AG10803 (cell line): Measurements from ENCODE around the gene SUMF1.
A peak's percentile ranks its signal among the peaks of the same experiment; 100 is the strongest.

Experiments
- DNase-seq: peaks from one replicate; pipeline ENCODE4 v3.0.0; 2010; ENCODE audit warnings: low read depth
- H3K4me3 ChIP-seq: 2 replicates; pipeline ENCODE4 v1.5.1; 2011; ENCODE audit warnings: mild to moderate bottlenecking, low read length, control low read depth
- CTCF ChIP-seq: conservative IDR thresholded peaks from 2 replicates; pipeline ENCODE4 v1.5.1; 2011; ENCODE audit warnings: mild to moderate bottlenecking, low read length, control low read depth, inconsistent platforms

SUMF1 gene

GRCh38 chr3:4320096-4320911 is 146.8 kb downstream of the SUMF1 start:
- no peak for TF ChIP-seq CTCF
- DNase-seq: peak; percentile 16
- H3K4me3 ChIP-seq: no peak overlapping the region

- no peak overlapping the region for H3K4me3 ChIP-seq
- no peak for DNase-seq
- TF ChIP-seq CTCF: peak; percentile 40
Measured at GRCh38 chr3:4314688-4315087, 152.4 kb downstream of the SUMF1 start.

GRCh38 chr3:4313606-4314293 is 153.3 kb downstream of the SUMF1 start:
- H3K4me3 ChIP-seq: no peak overlapping the region
- no peak for TF ChIP-seq CTCF
- DNase-seq: no peak

- no peak for DNase-seq
- TF ChIP-seq CTCF: no peak
- H3K4me3 ChIP-seq: no peak overlapping the region
Measured at GRCh38 chr3:4311496-4311895, 155.6 kb downstream of the SUMF1 start.
